IMR-90 (cell line): ENCODE data around the gene HDC. TPM values are rescaled to one million over a fixed set of nuclear protein-coding genes. Genes with fewer than 3 reads are reported as not detected.

Source experiments
- ATAC-seq: fragments of 200-7000 bp; cut with Tn5 transposase; 2 replicates; pipeline ENCODE4 v1.9.1; 2020; ENCODE audit warnings: low read depth, mild to moderate bottlenecking, moderate library complexity
- BruUV-seq: library from RNA; stranded (reverse); fragments of 400-500 nt; replicated peaks from 2 replicates; lab custom pipeline; 2021; lab: Mats Ljungman, UMichigan
- CTCF ChIA-PET: fragments of 300-600 bp; formaldehyde crosslinking; extraction: SDS; loops from one replicate; lab custom pipeline; 2021; ENCODE audit warnings: antibody characterized with exemption; lab: Yijun Ruan, JAX
- POLR2A ChIA-PET: fragments of 300-600 bp; sonication (Branson Sonifier 250); formaldehyde crosslinking; loops from one replicate; lab custom pipeline; 2022; ENCODE audit warnings: antibody characterized with exemption; ENCODE audit not compliant: unreplicated experiment; lab: Charles Lee
- DNase-seq: peaks from one replicate; pipeline ENCODE4 v3.0.0; 2013
- H2AFZ ChIP-seq: replicated peaks from 2 replicates; pipeline ENCODE3; 2013; ENCODE audit warnings: low read length, mild to moderate bottlenecking; ENCODE audit not compliant: poor library complexity
- H2AK5ac ChIP-seq: 2 replicates; pipeline ENCODE4 v1.6.1; 2013; ENCODE audit warnings: low read depth, low read length, inconsistent platforms
- H2AK9ac ChIP-seq: replicated peaks from 2 replicates; pipeline ENCODE3; 2013; ENCODE audit warnings: mild to moderate bottlenecking, low read depth, low read length, moderate library complexity; ENCODE audit not compliant: poor library complexity
- H2BK120ac ChIP-seq: 2 replicates; pipeline ENCODE4 v1.6.1; 2013; ENCODE audit warnings: low read depth, low read length, inconsistent platforms
- H2BK15ac ChIP-seq: 3 replicates; pipeline ENCODE4 v1.6.1; 2013; ENCODE audit warnings: low read depth, low read length, inconsistent platforms
- H2BK20ac ChIP-seq: 2 replicates; pipeline ENCODE4 v1.6.1; 2013; ENCODE audit warnings: low read depth, mild to moderate bottlenecking, inconsistent platforms, low read length, moderate library complexity
- H2BK5ac ChIP-seq: 2 replicates; pipeline ENCODE4 v1.6.1; 2013; ENCODE audit warnings: mild to moderate bottlenecking, low read depth, low read length, inconsistent platforms; ENCODE audit not compliant: poor library complexity, severe bottlenecking
- H3K14ac ChIP-seq: replicated peaks from 2 replicates; pipeline ENCODE4 v1.6.1; 2013; ENCODE audit warnings: low read depth, low read length, inconsistent platforms
- H3K18ac ChIP-seq: 2 replicates; pipeline ENCODE4 v1.6.1; 2013; ENCODE audit warnings: low read depth, low read length, control low read depth
- H3K23ac ChIP-seq: 2 replicates; pipeline ENCODE4 v1.6.1; 2013; ENCODE audit warnings: low read depth, low read length, inconsistent platforms
- H3K27ac ChIP-seq: 2 replicates; pipeline ENCODE4 v1.5.1; 2013; ENCODE audit warnings: mild to moderate bottlenecking, control low read depth, low read length; ENCODE audit not compliant: insufficient read depth
- H3K27me3 ChIP-seq: 2 replicates; pipeline ENCODE4 v1.6.1; 2013; ENCODE audit warnings: low read length; ENCODE audit not compliant: control insufficient read depth, insufficient read depth
- H3K36me3 ChIP-seq: 2 replicates; pipeline ENCODE4 v1.6.1; 2013; ENCODE audit warnings: low read length, mixed read lengths; ENCODE audit not compliant: control insufficient read depth, insufficient read depth
- H3K4ac ChIP-seq: 2 replicates; pipeline ENCODE4 v1.6.1; 2013; ENCODE audit warnings: low read depth, low read length, inconsistent platforms
- H3K4me1 ChIP-seq: 2 replicates; pipeline ENCODE4 v1.6.1; 2013; ENCODE audit warnings: low read length, mixed read lengths; ENCODE audit not compliant: control insufficient read depth, insufficient read depth
- H3K4me2 ChIP-seq: 2 replicates; pipeline ENCODE4 v1.6.1; 2013; ENCODE audit warnings: low read depth, mild to moderate bottlenecking, control low read depth, low read length, moderate library complexity
- H3K4me3 ChIP-seq: 2 replicates; pipeline ENCODE4 v1.5.1; 2013; ENCODE audit warnings: low read depth, mild to moderate bottlenecking, control low read depth, low read length, moderate library complexity; ENCODE audit not compliant: insufficient read depth
- H3K56ac ChIP-seq: 2 replicates; pipeline ENCODE4 v1.6.1; 2013; ENCODE audit warnings: low read length, inconsistent platforms; ENCODE audit not compliant: insufficient read depth; ENCODE audit errors: extremely low read depth
- H3K79me1 ChIP-seq, 2 experiments: 2 replicates each; pipeline ENCODE4 v1.6.1; 2013; ENCODE audit warnings: low read length in 2 of 2, inconsistent platforms in 1 of 2, low read depth in 1 of 2
- H3K9ac ChIP-seq: 2 replicates; pipeline ENCODE4 v1.6.1; 2013; ENCODE audit warnings: low read depth, low read length, control low read depth
- H3K9me1 ChIP-seq: 2 replicates; pipeline ENCODE4 v1.6.1; 2013; ENCODE audit warnings: low read length, inconsistent platforms; ENCODE audit not compliant: insufficient read depth
- H3K9me3 ChIP-seq: 2 replicates; pipeline ENCODE4 v1.6.1; 2013; ENCODE audit warnings: low read length; ENCODE audit not compliant: control insufficient read depth, insufficient read depth
- H4K20me1 ChIP-seq: 2 replicates; pipeline ENCODE4 v1.6.1; 2013; ENCODE audit warnings: low read length, inconsistent platforms; ENCODE audit not compliant: insufficient read depth
- H4K5ac ChIP-seq: 2 replicates; pipeline ENCODE4 v1.6.1; 2013; ENCODE audit warnings: mild to moderate bottlenecking, low read depth, low read length, control low read depth
- H4K8ac ChIP-seq, 2 experiments: 2 replicates each; pipeline ENCODE4 v1.6.1; 2013; ENCODE audit warnings: low read depth in 2 of 2, low read length in 2 of 2, control low read depth in 1 of 2, inconsistent platforms in 1 of 2
- H4K91ac ChIP-seq: 2 replicates; pipeline ENCODE4 v1.6.1; 2013; ENCODE audit warnings: low read depth, low read length, inconsistent platforms; ENCODE audit not compliant: insufficient read depth
- BHLHE40 ChIP-seq: fragments of 150-350 bp; IDR thresholded peaks from 2 replicates; pipeline ENCODE4 v1.6.1; 2016; ENCODE audit warnings: mild to moderate bottlenecking, low read depth, low read length
- CEBPB ChIP-seq: IDR thresholded peaks from 2 replicates; pipeline ENCODE4 v1.6.1; 2012; ENCODE audit warnings: low read depth, low read length, improper control_type of control experiment
- CHD1 ChIP-seq: IDR thresholded peaks from 2 replicates; pipeline ENCODE4 v1.6.1; 2012; ENCODE audit warnings: low read depth, low read length, improper control_type of control experiment
- MAZ ChIP-seq: IDR thresholded peaks from 2 replicates; pipeline ENCODE4 v1.6.1; 2012; ENCODE audit warnings: low read depth, mild to moderate bottlenecking, low read length, improper control_type of control experiment, moderate library complexity, borderline replicate concordance
- MXI1 ChIP-seq: IDR thresholded peaks from 2 replicates; pipeline ENCODE4 v1.6.1; 2012; ENCODE audit warnings: low read depth, mild to moderate bottlenecking, low read length, moderate library complexity, borderline replicate concordance
- POLR2A ChIP-seq: IDR thresholded peaks from 2 replicates; pipeline ENCODE4 v1.6.1; 2012; ENCODE audit warnings: mild to moderate bottlenecking, low read depth, low read length
- RCOR1 ChIP-seq: IDR thresholded peaks from 2 replicates; pipeline ENCODE4 v1.6.1; 2012; ENCODE audit warnings: mild to moderate bottlenecking, low read length, improper control_type of control experiment; ENCODE audit not compliant: insufficient replicate concordance
- RFX5 ChIP-seq: IDR thresholded peaks from 2 replicates; pipeline ENCODE4 v1.8.0; 2012; ENCODE audit warnings: low read depth, mild to moderate bottlenecking, low read length, moderate library complexity
- SMC3 ChIP-seq: fragments of 150-350 bp; IDR thresholded peaks from 2 replicates; pipeline ENCODE4 v1.6.1; 2016; ENCODE audit warnings: low read depth, mild to moderate bottlenecking, antibody characterized with exemption, low read length, moderate library complexity
- WGBS, 2 experiments: methylation state at CpG; one replicate each; pipeline versions ENCODE4 v1.1.5 to v1.1.7; 2013; ENCODE audit warnings: missing lambda C conversion rate in 2 of 2; ENCODE audit not compliant: insufficient read length in 1 of 2; ENCODE audit errors: extremely low coverage in 2 of 2; 5-methylcytosine and 5-hydroxymethylcytosine counted together
- dilution Hi-C: fragments of 300-500 bp; cut with HindIII; formaldehyde crosslinking; loops from one replicate; pipeline ENCODE4 v1.14.3; 2018; ENCODE audit warnings: low sequenced_read_pairs; ENCODE audit not compliant: unreplicated experiment
- in situ Hi-C: fragments of 300-500 bp; cut with MboI; formaldehyde crosslinking; loops from 3 replicates; pipeline ENCODE4 v1.14.3; 2019; ENCODE audit warnings: low sequenced_read_pairs, inconsistent platforms, mixed read lengths
- intact Hi-C: fragments of 100-400 bp; cut with micrococcal nuclease; formaldehyde crosslinking; loops from 2 replicates; pipeline ENCODE4 v1.10.0; 2022
- polyA plus RNA-seq, 3 experiments: library from polyadenylated mRNA; depleted of rRNA; stranded (reverse); fragments of >200 nt; gene quantifications; 2 replicates each; pipeline ENCODE4 v1.2.3, GENCODE V29; 2012; ENCODE audit warnings: low replicate concordance in 1 of 3
- total RNA-seq: library from RNA; depleted of rRNA; stranded (reverse); fragments of >200 nt; gene quantifications from 2 replicates; pipeline ENCODE4 v1.2.3, GENCODE V29; 2012
- TF ChIP-seq, protein P1 (sequence below): fragments of 150-350 bp; IDR thresholded peaks from 2 replicates; pipeline ENCODE4 v1.6.1; 2017; ENCODE audit warnings: mild to moderate bottlenecking, antibody characterized with exemption, low read length, low read depth
- TF ChIP-seq, protein P2 (sequence below): conservative IDR thresholded peaks from 2 replicates; pipeline ENCODE4 v1.5.1; 2012; ENCODE audit warnings: mild to moderate bottlenecking, low read depth, low read length, improper control_type of control experiment
- TF ChIP-seq, protein P3 (sequence below): fragments of 150-350 bp; IDR thresholded peaks from 2 replicates; pipeline ENCODE4 v1.6.1; 2016; ENCODE audit warnings: low read depth, mild to moderate bottlenecking, low read length, moderate library complexity, borderline replicate concordance

Gene HDC
- total and polyA plus RNA-seq, 2 of the 4 experiments (the other 2 are of a cell fraction), result not detected

DNA sequence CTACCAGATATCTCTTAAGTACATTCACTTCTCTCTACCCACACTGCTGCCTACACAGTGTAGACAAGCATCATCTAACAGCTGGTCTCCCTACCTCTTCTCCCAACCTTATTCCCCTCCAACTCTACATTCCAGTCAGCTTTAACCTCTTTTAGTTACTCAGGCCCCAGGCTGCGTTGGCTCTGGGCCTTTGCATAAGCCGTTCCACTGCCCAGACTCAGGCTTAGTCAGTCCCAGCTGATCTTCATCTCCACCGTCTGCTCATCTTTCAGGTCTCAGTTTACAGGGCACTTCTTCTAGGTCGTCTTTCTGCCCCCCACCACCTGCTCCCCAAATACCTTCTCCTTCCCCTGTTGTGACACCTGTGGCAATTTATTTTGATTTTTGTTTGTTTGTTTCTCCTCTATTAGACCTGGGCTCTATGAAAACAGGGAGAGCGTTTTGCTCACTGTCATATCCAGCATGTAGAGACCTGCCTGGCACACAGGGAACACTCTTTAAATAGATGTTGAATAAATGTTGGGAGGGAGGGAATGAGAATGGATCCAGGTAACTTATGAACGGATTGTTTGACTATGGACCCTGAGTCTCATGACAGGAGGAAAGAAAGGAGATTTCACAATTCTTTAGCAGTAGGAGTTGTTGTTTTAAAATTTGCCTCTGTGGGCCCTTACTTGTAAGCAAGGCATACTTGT, 72.5 kb downstream of the HDC start:
- Histone ChIP-seq H2AFZ (no peak overlapping the region), H3K27ac (no peak overlapping the region), H2AK5ac (no peak overlapping the region), H4K91ac (no peak overlapping the region), H3K4ac (no peak overlapping the region), H3K14ac (no peak overlapping the region), H3K56ac (no peak overlapping the region), H3K4me3 (no peak overlapping the region), H4K20me1 (no peaks in the 10 kb centered on the region), H2BK20ac (no peak overlapping the region), H3K23ac (no peak overlapping the region), H4K8ac (no peak overlapping the region), H3K9me1 (no peaks in the 10 kb centered on the region), H3K27me3 (peaks cover 14% of the 10 kb centered on the region), H3K4me1 (no peaks in the 10 kb centered on the region), H3K79me1 (no peaks in the 10 kb centered on the region), H3K9me3 (no peaks in the 10 kb centered on the region), H3K4me2 (no peak overlapping the region), H4K5ac (no peak overlapping the region), H2BK15ac (no peak overlapping the region), H2AK9ac (peak overlapping the region; percentile 23), H3K36me3 (no peaks in the 10 kb centered on the region), H2BK120ac (no peak overlapping the region), H3K18ac (no peak overlapping the region), H3K9ac (no peak overlapping the region), H2BK5ac (no peak overlapping the region)
- ChIA-PET POLR2A (no interaction called here), CTCF (interaction anchor here (0.5 to 1.1 kb wide), 2 partner anchors 8 to 122 kb away, joined by 3 to 5 read pairs; no protein-coding TSS in a partner anchor)
- ATAC-seq, result no peak
- in situ Hi-C loops (no loop called here), intact Hi-C loops (no loop called here), dilution Hi-C loops (no loop called here)
- no peak for TF ChIP-seq BHLHE40
- TF ChIP-seq, protein P1, sequence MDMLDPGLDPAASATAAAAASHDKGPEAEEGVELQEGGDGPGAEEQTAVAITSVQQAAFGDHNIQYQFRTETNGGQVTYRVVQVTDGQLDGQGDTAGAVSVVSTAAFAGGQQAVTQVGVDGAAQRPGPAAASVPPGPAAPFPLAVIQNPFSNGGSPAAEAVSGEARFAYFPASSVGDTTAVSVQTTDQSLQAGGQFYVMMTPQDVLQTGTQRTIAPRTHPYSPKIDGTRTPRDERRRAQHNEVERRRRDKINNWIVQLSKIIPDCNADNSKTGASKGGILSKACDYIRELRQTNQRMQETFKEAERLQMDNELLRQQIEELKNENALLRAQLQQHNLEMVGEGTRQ, result no peak
- no peak for TF ChIP-seq CEBPB
- TF ChIP-seq RCOR1, result no peak
- no peak for TF ChIP-seq RFX5
- no peak for TF ChIP-seq CHD1
- TF ChIP-seq, protein P2, sequence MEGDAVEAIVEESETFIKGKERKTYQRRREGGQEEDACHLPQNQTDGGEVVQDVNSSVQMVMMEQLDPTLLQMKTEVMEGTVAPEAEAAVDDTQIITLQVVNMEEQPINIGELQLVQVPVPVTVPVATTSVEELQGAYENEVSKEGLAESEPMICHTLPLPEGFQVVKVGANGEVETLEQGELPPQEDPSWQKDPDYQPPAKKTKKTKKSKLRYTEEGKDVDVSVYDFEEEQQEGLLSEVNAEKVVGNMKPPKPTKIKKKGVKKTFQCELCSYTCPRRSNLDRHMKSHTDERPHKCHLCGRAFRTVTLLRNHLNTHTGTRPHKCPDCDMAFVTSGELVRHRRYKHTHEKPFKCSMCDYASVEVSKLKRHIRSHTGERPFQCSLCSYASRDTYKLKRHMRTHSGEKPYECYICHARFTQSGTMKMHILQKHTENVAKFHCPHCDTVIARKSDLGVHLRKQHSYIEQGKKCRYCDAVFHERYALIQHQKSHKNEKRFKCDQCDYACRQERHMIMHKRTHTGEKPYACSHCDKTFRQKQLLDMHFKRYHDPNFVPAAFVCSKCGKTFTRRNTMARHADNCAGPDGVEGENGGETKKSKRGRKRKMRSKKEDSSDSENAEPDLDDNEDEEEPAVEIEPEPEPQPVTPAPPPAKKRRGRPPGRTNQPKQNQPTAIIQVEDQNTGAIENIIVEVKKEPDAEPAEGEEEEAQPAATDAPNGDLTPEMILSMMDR, result no peak
- no peak for TF ChIP-seq SMC3
- TF ChIP-seq, protein P3, sequence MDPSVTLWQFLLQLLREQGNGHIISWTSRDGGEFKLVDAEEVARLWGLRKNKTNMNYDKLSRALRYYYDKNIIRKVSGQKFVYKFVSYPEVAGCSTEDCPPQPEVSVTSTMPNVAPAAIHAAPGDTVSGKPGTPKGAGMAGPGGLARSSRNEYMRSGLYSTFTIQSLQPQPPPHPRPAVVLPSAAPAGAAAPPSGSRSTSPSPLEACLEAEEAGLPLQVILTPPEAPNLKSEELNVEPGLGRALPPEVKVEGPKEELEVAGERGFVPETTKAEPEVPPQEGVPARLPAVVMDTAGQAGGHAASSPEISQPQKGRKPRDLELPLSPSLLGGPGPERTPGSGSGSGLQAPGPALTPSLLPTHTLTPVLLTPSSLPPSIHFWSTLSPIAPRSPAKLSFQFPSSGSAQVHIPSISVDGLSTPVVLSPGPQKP, result no peak
- TF ChIP-seq MXI1, result no peak
- no peak for TF ChIP-seq POLR2A
- no peak for TF ChIP-seq MAZ
- DNase-seq, result peak; percentile 3
- WGBS, 2 experiments, result 100% methylated on average over 1 of the region's 6 CpGs; no CpG with 5 or more reads in 1 of the 2 experiments
- no TSS peak for BruUV-seq
